HEK293 (cell line): ENCODE measurements around the gene RAP2B.
A peak's percentile ranks its signal among the peaks of the same experiment; 100 is the strongest.

Source experiments
- BCL11A ChIP-seq: fragments of 450-650 bp; formaldehyde crosslinking; IDR thresholded peaks from 2 replicates; pipeline ENCODE4 v1.5.1; 2016; ENCODE audit warnings: low read depth, missing biosample characterization, missing genetic modification characterization
- KLF16 ChIP-seq: fragments of 450-650 bp; formaldehyde crosslinking; IDR thresholded peaks from 2 replicates; pipeline ENCODE4 v1.5.1; 2017; ENCODE audit warnings: missing biosample characterization, missing genetic modification characterization
- KLF7 ChIP-seq: fragments of 450-650 bp; formaldehyde crosslinking; IDR thresholded peaks from 2 replicates; pipeline ENCODE4 v1.5.1; 2016; ENCODE audit warnings: missing biosample characterization, missing genetic modification characterization, borderline replicate concordance
- SCRT2 ChIP-seq: fragments of 450-650 bp; formaldehyde crosslinking; IDR thresholded peaks from 2 replicates; pipeline ENCODE4 v1.5.1; 2016; ENCODE audit warnings: missing biosample characterization, missing genetic modification characterization
- SP7 ChIP-seq: fragments of 450-650 bp; formaldehyde crosslinking; IDR thresholded peaks from 2 replicates; pipeline ENCODE4 v1.5.1; 2016; ENCODE audit warnings: missing biosample characterization, missing genetic modification characterization
- ZBTB8A ChIP-seq: fragments of 450-650 bp; formaldehyde crosslinking; IDR thresholded peaks from 2 replicates; pipeline ENCODE4 v1.5.1; 2016; ENCODE audit warnings: missing biosample characterization, missing genetic modification characterization
- ZNF121 ChIP-seq: fragments of 450-650 bp; formaldehyde crosslinking; IDR thresholded peaks from 2 replicates; pipeline ENCODE4 v1.5.1; 2016; ENCODE audit warnings: missing biosample characterization, missing genetic modification characterization
- ZNF174 ChIP-seq: fragments of 450-650 bp; formaldehyde crosslinking; IDR thresholded peaks from 2 replicates; pipeline ENCODE4 v1.5.0; 2017; ENCODE audit warnings: missing biosample characterization, mild to moderate bottlenecking, missing genetic modification characterization
- ZNF23 ChIP-seq: fragments of 450-650 bp; formaldehyde crosslinking; IDR thresholded peaks from 2 replicates; pipeline ENCODE4 v1.5.1; 2016; ENCODE audit warnings: missing biosample characterization, missing genetic modification characterization, borderline replicate concordance
- ZNF248 ChIP-seq: fragments of 450-650 bp; formaldehyde crosslinking; IDR thresholded peaks from 2 replicates; pipeline ENCODE4 v1.5.1; 2017; ENCODE audit warnings: missing biosample characterization, missing genetic modification characterization
- ZNF266 ChIP-seq: fragments of 450-650 bp; formaldehyde crosslinking; IDR thresholded peaks from 2 replicates; pipeline ENCODE4 v1.5.1; 2016; ENCODE audit warnings: missing biosample characterization, missing genetic modification characterization, low read depth
- ZNF311 ChIP-seq: fragments of 450-650 bp; formaldehyde crosslinking; IDR thresholded peaks from 2 replicates; pipeline ENCODE4 v1.5.1; 2017; ENCODE audit warnings: missing biosample characterization, missing genetic modification characterization, borderline replicate concordance
- ZNF366 ChIP-seq: fragments of 450-650 bp; formaldehyde crosslinking; conservative IDR thresholded peaks from 2 replicates; pipeline ENCODE4 v1.5.1; 2016; ENCODE audit warnings: missing biosample characterization, missing genetic modification characterization
- ZNF585B ChIP-seq: fragments of 450-650 bp; formaldehyde crosslinking; IDR thresholded peaks from 2 replicates; pipeline ENCODE4 v1.5.1; 2016; ENCODE audit warnings: missing biosample characterization, missing genetic modification characterization
- ZNF629 ChIP-seq: fragments of 450-650 bp; formaldehyde crosslinking; IDR thresholded peaks from 2 replicates; pipeline ENCODE4 v1.5.1; 2017; ENCODE audit warnings: missing biosample characterization, missing genetic modification characterization
- ZNF660 ChIP-seq: fragments of 450-650 bp; IDR thresholded peaks from 2 replicates; pipeline ENCODE4 v1.5.1; 2018; ENCODE audit warnings: missing biosample characterization, mild to moderate bottlenecking, missing genetic modification characterization
- ZNF670 ChIP-seq: fragments of 450-650 bp; formaldehyde crosslinking; IDR thresholded peaks from 2 replicates; pipeline ENCODE4 v1.5.1; 2016; ENCODE audit warnings: missing biosample characterization, missing genetic modification characterization, low read depth
- ZNF707 ChIP-seq: fragments of 450-650 bp; formaldehyde crosslinking; IDR thresholded peaks from 2 replicates; pipeline ENCODE4 v1.5.1; 2016; ENCODE audit warnings: missing biosample characterization, missing genetic modification characterization
- ZNF776 ChIP-seq: fragments of 450-650 bp; formaldehyde crosslinking; IDR thresholded peaks from 2 replicates; pipeline ENCODE4 v1.5.0; 2017; ENCODE audit warnings: missing biosample characterization, missing genetic modification characterization, borderline replicate concordance
- ZNF830 ChIP-seq: fragments of 450-650 bp; IDR thresholded peaks from 2 replicates; pipeline ENCODE4 v1.5.0; 2018; ENCODE audit warnings: missing biosample characterization, missing genetic modification characterization, low read depth, mild to moderate bottlenecking, moderate library complexity
- ZNF843 ChIP-seq: fragments of 450-650 bp; formaldehyde crosslinking; IDR thresholded peaks from 2 replicates; pipeline ENCODE4 v1.5.1; 2016; ENCODE audit warnings: missing biosample characterization, missing genetic modification characterization
- TF ChIP-seq, protein P1 (sequence below): fragments of 450-650 bp; formaldehyde crosslinking; IDR thresholded peaks from 2 replicates; pipeline ENCODE4 v1.5.1; 2016; ENCODE audit warnings: missing biosample characterization, missing genetic modification characterization
- TF ChIP-seq, protein P2 (sequence below): fragments of 450-650 bp; formaldehyde crosslinking; IDR thresholded peaks from 2 replicates; pipeline ENCODE4 v1.5.1; 2016; ENCODE audit warnings: missing biosample characterization, missing genetic modification characterization
- TF ChIP-seq, protein P3 (sequence below): fragments of 450-650 bp; formaldehyde crosslinking; optimal IDR thresholded peaks from 2 replicates; pipeline ENCODE3; 2016; ENCODE audit warnings: missing biosample characterization, mild to moderate bottlenecking, missing genetic modification characterization
- TF ChIP-seq, protein P4 (sequence below): fragments of 450-650 bp; formaldehyde crosslinking; IDR thresholded peaks from 2 replicates; pipeline ENCODE4 v1.5.1; 2016; ENCODE audit warnings: missing biosample characterization, missing genetic modification characterization
- TF ChIP-seq, protein P5 (sequence below): fragments of 450-650 bp; formaldehyde crosslinking; IDR thresholded peaks from 2 replicates; pipeline ENCODE4 v1.5.1; 2016; ENCODE audit warnings: missing biosample characterization, missing genetic modification characterization
- TF ChIP-seq, protein P6 (sequence below): fragments of 450-650 bp; formaldehyde crosslinking; IDR thresholded peaks from 2 replicates; pipeline ENCODE4 v1.5.1; 2016; ENCODE audit warnings: missing biosample characterization, missing genetic modification characterization

The RAP2B gene

DNA sequence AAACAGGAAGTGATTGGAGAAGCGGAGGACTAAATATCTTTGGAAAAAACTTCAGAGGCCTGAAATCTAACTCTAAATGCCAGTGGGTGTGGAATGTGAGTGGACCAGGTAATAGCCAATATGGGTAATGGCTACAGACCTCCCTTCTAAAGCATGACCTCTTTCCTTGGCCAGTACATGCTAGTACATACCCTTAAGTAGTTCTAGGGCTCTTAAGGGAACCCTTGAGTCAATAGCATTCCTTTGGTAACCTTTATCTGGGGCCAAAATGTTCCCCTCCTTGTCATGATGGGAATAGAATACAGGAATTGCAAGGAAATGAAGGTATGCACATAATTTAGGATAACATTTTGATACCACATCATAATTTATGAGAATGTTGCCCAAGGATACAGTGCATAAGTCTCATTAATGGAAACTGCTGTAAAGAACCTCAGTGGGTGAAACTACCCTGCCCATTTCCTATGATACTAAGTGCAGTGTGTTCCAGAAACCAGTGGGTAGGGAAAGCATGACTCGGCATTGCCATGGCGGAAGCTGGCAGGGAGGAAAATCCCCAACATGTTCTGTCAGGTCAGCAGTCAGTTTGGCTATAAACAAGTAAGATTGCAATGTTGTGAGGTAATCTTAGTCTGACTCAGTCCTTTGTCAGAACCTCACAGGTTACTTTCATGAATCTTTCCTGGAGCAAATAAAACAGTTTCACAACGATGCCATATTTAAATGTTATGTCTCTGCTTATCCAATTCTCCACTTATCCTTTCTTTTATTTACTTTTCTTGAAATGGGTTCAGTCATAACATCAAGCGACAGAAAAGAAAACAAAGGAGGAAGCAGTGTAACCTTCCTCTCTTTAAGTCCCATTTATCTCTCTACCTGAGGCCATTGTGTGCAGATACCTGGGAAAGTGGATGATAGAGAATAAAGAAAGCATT lies 23.5 kb upstream of the RAP2B start (continued):
- TF ChIP-seq, protein P1, sequence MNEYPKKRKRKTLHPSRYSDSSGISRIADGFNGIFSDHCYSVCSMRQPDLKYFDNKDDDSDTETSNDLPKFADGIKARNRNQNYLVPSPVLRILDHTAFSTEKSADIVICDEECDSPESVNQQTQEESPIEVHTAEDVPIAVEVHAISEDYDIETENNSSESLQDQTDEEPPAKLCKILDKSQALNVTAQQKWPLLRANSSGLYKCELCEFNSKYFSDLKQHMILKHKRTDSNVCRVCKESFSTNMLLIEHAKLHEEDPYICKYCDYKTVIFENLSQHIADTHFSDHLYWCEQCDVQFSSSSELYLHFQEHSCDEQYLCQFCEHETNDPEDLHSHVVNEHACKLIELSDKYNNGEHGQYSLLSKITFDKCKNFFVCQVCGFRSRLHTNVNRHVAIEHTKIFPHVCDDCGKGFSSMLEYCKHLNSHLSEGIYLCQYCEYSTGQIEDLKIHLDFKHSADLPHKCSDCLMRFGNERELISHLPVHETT (tag by site-specific recombination): peak; percentile 72; the same call in 1 of the 2 replicates
- TF ChIP-seq ZNF174 (no peak), SCRT2 (tag by site-specific recombination) (no peak), SP7 (tag by site-specific recombination) (no peak), ZNF670 (tag by site-specific recombination) (no peak), ZNF776 (no peak), KLF7 (tag by site-specific recombination) (no peak), ZNF585B (tag by site-specific recombination) (no peak), ZNF248 (no peak), ZNF23 (tag by site-specific recombination) (no peak), KLF16 (tag by site-specific recombination) (no peak), ZNF311 (tag by site-specific recombination) (no peak), ZNF629 (tag by site-specific recombination) (peak; percentile 73), ZNF830 (tag by site-specific recombination) (no peak), ZNF707 (no peak), ZNF660 (no peak; the same call in 1 of the 2 replicates), ZBTB8A (no peak), ZNF266 (no peak), ZNF366 (tag by site-specific recombination) (peak; percentile 41; the same call in 1 of the 2 replicates), BCL11A (peak; percentile 31; the same call in 1 of the 2 replicates), ZNF121 (no peak), ZNF843 (no peak)
- TF ChIP-seq, protein P2, sequence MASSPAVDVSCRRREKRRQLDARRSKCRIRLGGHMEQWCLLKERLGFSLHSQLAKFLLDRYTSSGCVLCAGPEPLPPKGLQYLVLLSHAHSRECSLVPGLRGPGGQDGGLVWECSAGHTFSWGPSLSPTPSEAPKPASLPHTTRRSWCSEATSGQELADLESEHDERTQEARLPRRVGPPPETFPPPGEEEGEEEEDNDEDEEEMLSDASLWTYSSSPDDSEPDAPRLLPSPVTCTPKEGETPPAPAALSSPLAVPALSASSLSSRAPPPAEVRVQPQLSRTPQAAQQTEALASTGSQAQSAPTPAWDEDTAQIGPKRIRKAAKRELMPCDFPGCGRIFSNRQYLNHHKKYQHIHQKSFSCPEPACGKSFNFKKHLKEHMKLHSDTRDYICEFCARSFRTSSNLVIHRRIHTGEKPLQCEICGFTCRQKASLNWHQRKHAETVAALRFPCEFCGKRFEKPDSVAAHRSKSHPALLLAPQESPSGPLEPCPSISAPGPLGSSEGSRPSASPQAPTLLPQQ (tag by site-specific recombination): 0 out of 2 replicates have a peak, but pooled peaks have one; percentile 28
- TF ChIP-seq, protein P3, sequence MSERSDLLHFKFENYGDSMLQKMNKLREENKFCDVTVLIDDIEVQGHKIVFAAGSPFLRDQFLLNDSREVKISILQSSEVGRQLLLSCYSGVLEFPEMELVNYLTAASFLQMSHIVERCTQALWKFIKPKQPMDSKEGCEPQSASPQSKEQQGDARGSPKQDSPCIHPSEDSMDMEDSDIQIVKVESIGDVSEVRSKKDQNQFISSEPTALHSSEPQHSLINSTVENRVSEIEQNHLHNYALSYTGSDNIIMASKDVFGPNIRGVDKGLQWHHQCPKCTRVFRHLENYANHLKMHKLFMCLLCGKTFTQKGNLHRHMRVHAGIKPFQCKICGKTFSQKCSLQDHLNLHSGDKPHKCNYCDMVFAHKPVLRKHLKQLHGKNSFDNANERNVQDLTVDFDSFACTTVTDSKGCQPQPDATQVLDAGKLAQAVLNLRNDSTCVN: no peak
- TF ChIP-seq, protein P4, sequence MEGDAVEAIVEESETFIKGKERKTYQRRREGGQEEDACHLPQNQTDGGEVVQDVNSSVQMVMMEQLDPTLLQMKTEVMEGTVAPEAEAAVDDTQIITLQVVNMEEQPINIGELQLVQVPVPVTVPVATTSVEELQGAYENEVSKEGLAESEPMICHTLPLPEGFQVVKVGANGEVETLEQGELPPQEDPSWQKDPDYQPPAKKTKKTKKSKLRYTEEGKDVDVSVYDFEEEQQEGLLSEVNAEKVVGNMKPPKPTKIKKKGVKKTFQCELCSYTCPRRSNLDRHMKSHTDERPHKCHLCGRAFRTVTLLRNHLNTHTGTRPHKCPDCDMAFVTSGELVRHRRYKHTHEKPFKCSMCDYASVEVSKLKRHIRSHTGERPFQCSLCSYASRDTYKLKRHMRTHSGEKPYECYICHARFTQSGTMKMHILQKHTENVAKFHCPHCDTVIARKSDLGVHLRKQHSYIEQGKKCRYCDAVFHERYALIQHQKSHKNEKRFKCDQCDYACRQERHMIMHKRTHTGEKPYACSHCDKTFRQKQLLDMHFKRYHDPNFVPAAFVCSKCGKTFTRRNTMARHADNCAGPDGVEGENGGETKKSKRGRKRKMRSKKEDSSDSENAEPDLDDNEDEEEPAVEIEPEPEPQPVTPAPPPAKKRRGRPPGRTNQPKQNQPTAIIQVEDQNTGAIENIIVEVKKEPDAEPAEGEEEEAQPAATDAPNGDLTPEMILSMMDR (tag by site-specific recombination): no peak
- TF ChIP-seq, protein P5, sequence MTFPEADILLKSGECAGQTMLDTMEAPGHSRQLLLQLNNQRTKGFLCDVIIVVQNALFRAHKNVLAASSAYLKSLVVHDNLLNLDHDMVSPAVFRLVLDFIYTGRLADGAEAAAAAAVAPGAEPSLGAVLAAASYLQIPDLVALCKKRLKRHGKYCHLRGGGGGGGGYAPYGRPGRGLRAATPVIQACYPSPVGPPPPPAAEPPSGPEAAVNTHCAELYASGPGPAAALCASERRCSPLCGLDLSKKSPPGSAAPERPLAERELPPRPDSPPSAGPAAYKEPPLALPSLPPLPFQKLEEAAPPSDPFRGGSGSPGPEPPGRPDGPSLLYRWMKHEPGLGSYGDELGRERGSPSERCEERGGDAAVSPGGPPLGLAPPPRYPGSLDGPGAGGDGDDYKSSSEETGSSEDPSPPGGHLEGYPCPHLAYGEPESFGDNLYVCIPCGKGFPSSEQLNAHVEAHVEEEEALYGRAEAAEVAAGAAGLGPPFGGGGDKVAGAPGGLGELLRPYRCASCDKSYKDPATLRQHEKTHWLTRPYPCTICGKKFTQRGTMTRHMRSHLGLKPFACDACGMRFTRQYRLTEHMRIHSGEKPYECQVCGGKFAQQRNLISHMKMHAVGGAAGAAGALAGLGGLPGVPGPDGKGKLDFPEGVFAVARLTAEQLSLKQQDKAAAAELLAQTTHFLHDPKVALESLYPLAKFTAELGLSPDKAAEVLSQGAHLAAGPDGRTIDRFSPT: peak; percentile 79
- TF ChIP-seq, protein P6, sequence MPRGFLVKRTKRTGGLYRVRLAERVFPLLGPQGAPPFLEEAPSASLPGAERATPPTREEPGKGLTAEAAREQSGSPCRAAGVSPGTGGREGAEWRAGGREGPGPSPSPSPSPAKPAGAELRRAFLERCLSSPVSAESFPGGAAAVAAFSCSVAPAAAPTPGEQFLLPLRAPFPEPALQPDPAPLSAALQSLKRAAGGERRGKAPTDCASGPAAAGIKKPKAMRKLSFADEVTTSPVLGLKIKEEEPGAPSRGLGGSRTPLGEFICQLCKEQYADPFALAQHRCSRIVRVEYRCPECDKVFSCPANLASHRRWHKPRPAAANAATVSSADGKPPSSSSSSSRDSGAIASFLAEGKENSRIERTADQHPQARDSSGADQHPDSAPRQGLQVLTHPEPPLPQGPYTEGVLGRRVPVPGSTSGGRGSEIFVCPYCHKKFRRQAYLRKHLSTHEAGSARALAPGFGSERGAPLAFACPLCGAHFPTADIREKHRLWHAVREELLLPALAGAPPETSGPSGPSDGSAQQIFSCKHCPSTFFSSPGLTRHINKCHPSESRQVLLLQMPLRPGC (tag by site-specific recombination): no peak
